Skeletal muscle tissue (tissue), 4 donors: ENCODE data around the gene WWP2. TPM values are rescaled to one million over a fixed set of nuclear protein-coding genes. Genes with fewer than 3 reads are reported as not detected.
"Not testable (repeated sequence)": the region's sequence is repeated elsewhere in the genome, so short reads cannot be mapped to it uniquely, and the experiment has no call there.

ENCODE experiments used
- H3K27ac ChIP-seq: one replicate; pipeline ENCODE4 v1.7.0; 2013; ENCODE audit warnings: mild to moderate bottlenecking, low read depth, low read length, inconsistent platforms
- H3K27me3 ChIP-seq, 3 donors: one replicate each; pipeline ENCODE4 v1.7.0; 2013; ENCODE audit warnings: low read length in 3 of 3; ENCODE audit not compliant: control insufficient read depth in 3 of 3, insufficient read depth in 3 of 3
- H3K36me3 ChIP-seq, 3 donors: one replicate each; pipeline ENCODE4 v1.7.0; 2013; ENCODE audit warnings: low read length in 3 of 3; ENCODE audit not compliant: control insufficient read depth in 3 of 3, insufficient read depth in 3 of 3
- H3K4me1 ChIP-seq, 3 donors: one replicate each; pipeline ENCODE4 v1.7.0; 2013; ENCODE audit warnings: low read length in 3 of 3, mild to moderate bottlenecking in 3 of 3; ENCODE audit not compliant: control insufficient read depth in 3 of 3, insufficient read depth in 3 of 3
- H3K4me3 ChIP-seq, 3 donors: one replicate each; pipeline ENCODE4 v1.7.0; 2013; ENCODE audit warnings: low read length in 3 of 3
- H3K9ac ChIP-seq, 3 donors: one replicate each; pipeline ENCODE4 v1.7.0; 2013; ENCODE audit warnings: low read length in 3 of 3, mild to moderate bottlenecking in 3 of 3, moderate library complexity in 2 of 3, low read depth in 1 of 3
- H3K9me3 ChIP-seq, 3 donors: one replicate each; pipeline ENCODE4 v1.7.0; 2013; ENCODE audit warnings: low read length in 3 of 3; ENCODE audit not compliant: control insufficient read depth in 3 of 3
- total RNA-seq: library from RNA; depleted of rRNA; stranded (reverse); fragments of >200 nt; gene quantifications from one replicate; pipeline ENCODE4 v1.2.3, GENCODE V29; 2014
- donor health status: Osteomylitis.

WWP2 gene
- total RNA-seq, 1 donor from 2014 or later, result 14.1 TPM

DNA sequence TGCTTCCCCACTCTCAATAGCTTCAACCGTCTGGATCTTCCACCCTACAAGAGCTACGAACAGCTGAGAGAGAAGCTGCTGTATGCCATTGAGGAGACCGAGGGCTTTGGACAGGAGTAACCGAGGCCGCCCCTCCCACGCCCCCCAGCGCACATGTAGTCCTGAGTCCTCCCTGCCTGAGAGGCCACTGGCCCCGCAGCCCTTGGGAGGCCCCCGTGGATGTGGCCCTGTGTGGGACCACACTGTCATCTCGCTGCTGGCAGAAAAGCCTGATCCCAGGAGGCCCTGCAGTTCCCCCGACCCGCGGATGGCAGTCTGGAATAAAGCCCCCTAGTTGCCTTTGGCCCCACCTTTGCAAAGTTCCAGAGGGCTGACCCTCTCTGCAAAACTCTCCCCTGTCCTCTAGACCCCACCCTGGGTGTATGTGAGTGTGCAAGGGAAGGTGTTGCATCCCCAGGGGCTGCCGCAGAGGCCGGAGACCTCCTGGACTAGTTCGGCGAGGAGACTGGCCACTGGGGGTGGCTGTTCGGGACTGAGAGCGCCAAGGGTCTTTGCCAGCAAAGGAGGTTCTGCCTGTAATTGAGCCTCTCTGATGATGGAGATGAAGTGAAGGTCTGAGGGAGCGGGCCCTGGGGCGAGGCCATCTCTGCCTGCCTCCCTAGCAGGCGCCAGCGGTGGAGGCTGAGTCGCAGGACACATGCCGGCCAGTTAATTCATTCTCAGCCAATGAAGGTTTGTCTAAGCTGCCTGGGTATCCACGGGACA, 177.9 kb downstream of the WWP2 start:
- no peak overlapping the region for H3K4me3 ChIP-seq
- no peak overlapping the region for H3K9ac ChIP-seq
- H3K27me3 ChIP-seq, result no peaks in the 10 kb centered on the region
- no peaks in the 10 kb centered on the region for H3K9me3 ChIP-seq
- H3K27ac ChIP-seq, result no peak overlapping the region
- H3K36me3 ChIP-seq, result peaks cover 42 to 56% (median 49%) of the 10 kb centered on the region in 3 donors
- peaks cover 0 to 9% (median 4%) of the 10 kb centered on the region in 3 donors for H3K4me1 ChIP-seq

DNA sequence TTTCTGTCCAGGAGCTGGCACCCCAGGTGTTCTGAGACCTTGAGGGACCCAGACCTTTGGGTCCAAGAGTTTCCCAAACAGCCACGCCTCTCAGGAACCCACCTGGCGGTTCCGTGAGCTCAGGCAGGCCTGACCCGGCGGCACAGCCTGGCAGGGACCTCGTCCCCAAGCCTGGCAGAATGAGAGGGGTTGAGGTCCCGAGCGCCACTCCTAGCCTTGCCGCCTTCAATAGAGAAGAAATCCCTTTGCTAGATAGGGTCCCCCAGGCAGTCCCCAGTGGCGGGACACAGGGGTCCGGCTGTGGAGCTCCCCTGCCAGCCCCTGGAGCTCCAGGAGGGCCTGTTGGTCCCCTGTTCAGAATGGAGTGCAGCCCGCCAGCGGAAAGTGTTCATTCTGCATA, 178.5 kb downstream of the WWP2 start:
- Histone ChIP-seq H3K4me3 (no peak overlapping the region), H3K36me3 (peaks cover 37 to 50% (median 45%) of the 10 kb centered on the region in 3 donors), H3K27me3 (no peaks in the 10 kb centered on the region), H3K4me1 (peaks cover 0 to 9% (median 4%) of the 10 kb centered on the region in 3 donors), H3K9ac (no peak overlapping the region), H3K9me3 (no peaks in the 10 kb centered on the region), H3K27ac (no peak overlapping the region)

DNA sequence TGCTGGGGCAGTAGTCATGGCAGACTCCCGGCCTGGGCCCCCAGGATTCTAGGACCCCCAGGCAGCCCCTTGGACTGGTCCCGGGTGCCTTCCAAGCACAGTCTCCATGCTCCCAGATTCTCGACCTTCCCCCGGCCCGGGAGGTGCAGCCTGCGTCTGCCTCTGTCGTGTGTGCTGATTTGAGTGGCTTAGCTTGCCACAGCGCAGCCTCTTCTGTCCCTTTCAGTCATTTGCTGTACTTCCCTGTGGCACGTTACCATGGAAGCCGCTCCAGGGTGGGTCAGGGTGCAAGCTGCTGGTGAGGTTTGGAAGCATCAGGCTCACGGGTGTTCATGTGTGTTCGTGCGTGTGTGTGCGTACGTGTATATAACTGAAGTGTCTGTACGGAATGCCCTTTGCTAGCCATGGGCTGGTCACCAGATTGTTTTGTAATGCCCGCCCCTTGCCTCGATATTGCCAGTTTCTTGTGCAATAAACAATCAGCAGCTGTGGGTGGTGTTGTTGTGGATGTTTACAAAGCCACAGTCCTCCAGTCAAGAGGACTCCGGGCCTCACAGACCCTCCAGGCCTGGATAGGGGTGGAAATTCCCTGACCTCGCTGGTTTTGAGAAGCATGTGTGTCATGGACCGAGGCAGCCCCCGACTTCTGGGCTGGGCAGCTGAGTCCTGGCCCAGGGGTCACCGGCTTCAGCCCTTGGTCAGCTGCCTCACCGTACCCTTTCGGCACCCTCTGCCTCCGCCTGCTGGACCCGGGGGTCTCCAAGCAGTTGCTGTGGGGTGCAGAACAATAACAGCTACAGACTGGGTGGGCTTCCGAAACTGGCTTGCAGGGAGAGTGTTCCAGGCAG, 179.3 kb downstream of the WWP2 start:
- no peak overlapping the region for H3K4me3 ChIP-seq
- H3K27ac ChIP-seq, result no peak overlapping the region
- no peak overlapping the region for H3K9ac ChIP-seq
- H3K36me3 ChIP-seq, result peaks cover 29 to 43% (median 37%) of the 10 kb centered on the region in 3 donors
- H3K4me1 ChIP-seq, result peaks cover 0 to 9% (median 4%) of the 10 kb centered on the region in 3 donors
- no peaks in the 10 kb centered on the region for H3K9me3 ChIP-seq
- no peaks in the 10 kb centered on the region for H3K27me3 ChIP-seq

DNA sequence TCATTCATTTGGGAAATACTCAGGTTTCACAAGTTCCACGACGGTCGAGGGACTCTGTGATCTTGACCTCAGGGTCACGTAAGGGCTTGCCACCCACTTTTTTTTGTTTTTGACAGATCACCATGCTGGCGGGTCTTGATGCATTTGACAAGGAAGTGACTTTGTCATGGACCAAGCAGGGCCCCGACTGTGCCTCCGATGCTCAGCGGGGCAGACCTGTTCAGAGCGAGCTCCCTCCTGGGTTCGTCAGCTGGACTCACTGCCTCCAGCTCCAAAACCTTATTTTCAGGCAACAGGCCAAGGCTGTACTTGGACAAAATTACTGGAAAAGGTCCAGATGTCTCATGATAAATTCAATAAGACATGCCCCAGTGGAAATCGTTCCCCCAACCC, 180.0 kb downstream of the WWP2 start:
- Histone ChIP-seq H3K9me3 (no peaks in the 10 kb centered on the region), H3K9ac (no peak overlapping the region), H3K4me3 (no peak overlapping the region), H3K4me1 (peaks cover 0 to 9% (median 4%) of the 10 kb centered on the region in 3 donors), H3K36me3 (peaks cover 23 to 37% (median 30%) of the 10 kb centered on the region in 3 donors), H3K27me3 (no peaks in the 10 kb centered on the region), H3K27ac (no peak overlapping the region)

DNA sequence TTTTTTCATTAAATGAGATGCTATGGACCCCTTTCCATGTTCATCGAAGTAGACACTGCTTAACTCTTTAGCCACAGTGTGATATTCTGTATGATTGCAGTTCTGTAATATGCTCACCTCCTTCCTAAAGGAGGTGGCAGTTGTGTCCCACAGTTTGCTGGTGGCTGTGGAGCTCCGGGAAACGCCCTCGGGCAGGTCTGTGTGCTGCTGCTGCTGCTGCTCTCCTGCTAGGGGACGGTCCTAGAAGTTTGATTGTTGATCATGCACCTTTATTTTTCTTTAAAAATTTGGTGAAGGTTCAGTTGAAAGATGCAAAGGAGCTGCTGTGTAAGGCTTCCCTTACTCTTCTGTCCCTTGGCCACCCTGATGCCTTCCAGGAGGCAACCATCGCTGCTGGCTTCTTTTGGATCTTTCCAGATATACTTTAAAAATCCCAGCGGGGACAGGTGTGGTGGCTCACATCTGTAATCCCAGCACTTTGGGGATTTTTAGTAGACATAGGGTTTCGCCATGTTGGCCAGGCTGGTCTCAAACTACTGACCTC, 180.6 kb downstream of the WWP2 start:
- H3K27me3 ChIP-seq, result no peaks in the 10 kb centered on the region
- H3K9ac ChIP-seq, result no peak overlapping the region
- H3K9me3 ChIP-seq, result no peaks in the 10 kb centered on the region
- peaks cover 0 to 9% (median 4%) of the 10 kb centered on the region in 3 donors for H3K4me1 ChIP-seq
- no peak overlapping the region for H3K27ac ChIP-seq
- no peak overlapping the region for H3K4me3 ChIP-seq
- peaks cover 17 to 31% (median 24%) of the 10 kb centered on the region in 3 donors for H3K36me3 ChIP-seq

DNA sequence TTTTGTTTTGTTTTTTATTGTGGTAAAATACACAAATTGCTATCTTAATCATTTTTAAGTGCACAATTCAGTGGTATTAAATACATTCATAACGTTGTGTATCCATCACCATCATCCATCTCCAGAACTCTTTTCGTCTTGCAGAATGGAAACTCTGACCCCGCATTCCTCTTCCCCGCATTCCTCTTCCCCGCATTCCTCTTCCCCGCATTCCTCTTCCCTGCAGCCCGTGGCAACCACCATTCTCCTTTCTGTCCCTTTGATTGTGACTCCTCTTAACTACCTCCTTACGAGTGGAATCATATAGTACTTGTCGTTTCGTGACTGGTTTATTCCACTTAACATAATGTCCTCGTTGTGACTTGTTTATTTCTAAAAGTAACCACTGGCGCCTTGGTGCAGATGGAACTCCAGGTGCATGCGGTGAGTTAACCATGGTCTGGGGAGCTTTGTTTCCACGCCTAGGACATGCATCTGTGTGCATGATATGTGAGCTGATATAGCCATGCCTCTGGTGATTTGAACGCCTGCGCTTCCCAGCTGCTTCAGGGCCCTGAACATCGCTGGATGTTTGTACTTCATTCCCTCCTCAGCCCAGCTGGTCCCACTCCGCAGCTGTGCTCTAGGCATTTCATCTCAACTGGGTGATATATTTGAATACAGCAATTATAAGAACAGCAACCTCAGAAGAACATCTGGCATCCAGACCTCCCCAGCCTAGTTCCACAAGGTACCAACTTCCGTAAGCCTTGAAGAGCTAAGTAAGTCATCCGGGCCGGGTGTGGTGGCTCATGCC, 181.3 kb downstream of the WWP2 start:
- H3K9ac ChIP-seq, H3K27ac ChIP-seq, H3K9me3 ChIP-seq: not testable (repeated sequence)

DNA sequence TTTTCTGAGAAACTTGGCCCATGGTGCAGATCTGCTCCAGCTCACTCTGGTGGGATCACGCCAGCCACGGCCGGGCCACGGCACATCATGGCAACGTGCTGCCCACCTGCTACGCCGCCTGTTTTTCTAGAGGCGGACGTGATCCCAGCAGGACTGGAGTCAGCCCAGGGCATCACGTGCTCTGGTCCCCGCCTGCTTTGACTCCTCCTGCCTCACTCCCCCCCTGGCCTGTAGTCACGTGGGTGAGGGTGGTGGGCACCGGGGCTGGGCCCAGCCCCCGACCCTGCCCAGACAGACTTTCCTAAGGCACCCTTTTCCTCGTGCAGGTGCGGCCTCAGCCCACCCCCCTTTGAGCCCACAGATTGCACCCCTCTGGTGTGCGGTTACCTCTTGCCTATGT, 188.3 kb downstream of the WWP2 start:
- H3K9me3 ChIP-seq, H3K4me1 ChIP-seq, H3K36me3 ChIP-seq, H3K4me3 ChIP-seq, H3K27me3 ChIP-seq, H3K9ac ChIP-seq, H3K27ac ChIP-seq: not testable (repeated sequence)

More for the DNA sequence above, 181.3 kb downstream of the WWP2 start:
- H3K4me1 ChIP-seq, H3K4me3 ChIP-seq, H3K27me3 ChIP-seq: not testable (repeated sequence)
- peaks cover 17 to 27% (median 19%) of the 10 kb centered on the region in 3 donors for H3K36me3 ChIP-seq

DNA sequence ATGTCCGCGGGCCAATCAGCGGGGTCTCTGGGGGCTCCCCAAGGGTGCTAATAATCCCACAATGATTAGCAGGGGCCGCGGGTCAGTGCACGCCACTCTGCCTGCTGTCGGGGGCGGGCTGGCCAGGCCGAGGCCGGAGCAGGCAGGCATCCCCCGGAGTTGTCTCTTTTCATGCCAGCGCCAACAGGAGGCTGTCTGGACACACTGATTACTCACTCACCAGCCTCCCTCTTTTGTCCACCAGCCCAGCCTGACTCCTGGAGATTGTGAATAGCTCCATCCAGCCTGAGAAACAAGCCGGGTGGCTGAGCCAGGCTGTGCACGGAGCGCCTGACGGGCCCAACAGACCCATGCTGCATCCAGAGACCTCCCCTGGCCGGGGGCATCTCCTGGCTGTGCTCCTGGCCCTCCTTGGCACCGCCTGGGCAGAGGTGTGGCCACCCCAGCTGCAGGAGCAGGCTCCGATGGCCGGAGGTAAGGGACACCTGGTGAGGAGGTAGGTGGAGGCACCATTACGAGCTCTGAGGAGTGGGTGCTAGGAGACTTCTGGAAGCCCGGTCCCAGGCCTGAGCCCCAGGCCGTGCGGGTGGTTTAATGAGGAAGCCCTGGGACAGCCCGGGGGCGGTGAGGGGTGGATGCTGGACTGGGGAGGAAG, 189.0 kb downstream of the WWP2 start, which contains the start of gene CLEC18A:
TSS of gene CLEC18A (plus strand) at position 318 of the 655 bp plus-strand sequence. CDS start at position 351, 33 bp downstream.
- not testable (repeated sequence) for H3K27me3 ChIP-seq, H3K9me3 ChIP-seq, H3K27ac ChIP-seq, H3K4me1 ChIP-seq, H3K4me3 ChIP-seq, H3K9ac ChIP-seq, H3K36me3 ChIP-seq

DNA sequence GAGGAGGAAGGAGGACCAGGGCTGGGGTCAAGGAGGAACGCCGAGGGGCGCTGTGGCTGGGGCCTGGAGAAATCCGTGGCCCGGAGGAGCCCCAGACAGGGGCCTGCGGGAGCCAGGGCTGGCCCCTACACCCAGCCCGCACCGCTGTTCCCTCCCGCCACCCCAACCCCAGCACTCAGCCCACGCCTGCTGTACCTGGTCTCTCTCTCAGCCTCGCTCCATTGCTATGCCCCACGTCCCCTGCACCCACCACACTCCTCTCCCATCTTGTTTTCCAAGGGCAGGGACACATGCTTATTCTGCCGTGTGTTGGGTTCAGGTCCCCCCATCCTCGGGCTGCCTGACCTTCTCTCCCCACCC, 189.5 kb downstream of the WWP2 start:
- H3K9ac ChIP-seq, H3K27ac ChIP-seq, H3K4me1 ChIP-seq, H3K27me3 ChIP-seq, H3K9me3 ChIP-seq, H3K36me3 ChIP-seq, H3K4me3 ChIP-seq: not testable (repeated sequence)
